AG10803 (cell line): ENCODE data around the gene PTRH2.

Experiments used
- DNase-seq: peaks from one replicate; pipeline ENCODE4 v3.0.0; 2010; ENCODE audit warnings: low read depth
- H3K4me3 ChIP-seq: 2 replicates; pipeline ENCODE4 v1.5.1; 2011; ENCODE audit warnings: mild to moderate bottlenecking, low read length, control low read depth
- TF ChIP-seq, protein P1 (sequence below): conservative IDR thresholded peaks from 2 replicates; pipeline ENCODE4 v1.5.1; 2011; ENCODE audit warnings: mild to moderate bottlenecking, low read length, control low read depth, inconsistent platforms

The PTRH2 gene

DNA sequence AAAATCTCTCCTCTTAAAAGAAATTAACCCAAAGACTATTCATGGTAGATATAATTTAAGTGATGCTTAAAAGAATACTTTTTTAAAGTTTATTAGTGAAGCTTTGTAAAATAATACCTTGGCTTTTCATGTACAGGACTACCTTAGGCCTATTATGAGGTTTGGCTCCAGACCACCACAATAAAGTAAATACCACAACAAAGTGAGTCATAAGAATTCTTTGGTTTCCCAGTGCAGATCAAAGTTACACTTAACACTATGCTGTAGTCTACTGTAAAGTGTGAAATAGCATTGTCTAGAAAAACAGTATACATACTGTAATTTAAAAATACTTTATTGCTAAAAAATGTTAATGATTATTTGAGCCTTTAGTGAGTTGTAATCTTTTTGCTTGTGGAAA, 55.9 kb downstream of the PTRH2 start:
- no peak for DNase-seq
- TF ChIP-seq, protein P1, sequence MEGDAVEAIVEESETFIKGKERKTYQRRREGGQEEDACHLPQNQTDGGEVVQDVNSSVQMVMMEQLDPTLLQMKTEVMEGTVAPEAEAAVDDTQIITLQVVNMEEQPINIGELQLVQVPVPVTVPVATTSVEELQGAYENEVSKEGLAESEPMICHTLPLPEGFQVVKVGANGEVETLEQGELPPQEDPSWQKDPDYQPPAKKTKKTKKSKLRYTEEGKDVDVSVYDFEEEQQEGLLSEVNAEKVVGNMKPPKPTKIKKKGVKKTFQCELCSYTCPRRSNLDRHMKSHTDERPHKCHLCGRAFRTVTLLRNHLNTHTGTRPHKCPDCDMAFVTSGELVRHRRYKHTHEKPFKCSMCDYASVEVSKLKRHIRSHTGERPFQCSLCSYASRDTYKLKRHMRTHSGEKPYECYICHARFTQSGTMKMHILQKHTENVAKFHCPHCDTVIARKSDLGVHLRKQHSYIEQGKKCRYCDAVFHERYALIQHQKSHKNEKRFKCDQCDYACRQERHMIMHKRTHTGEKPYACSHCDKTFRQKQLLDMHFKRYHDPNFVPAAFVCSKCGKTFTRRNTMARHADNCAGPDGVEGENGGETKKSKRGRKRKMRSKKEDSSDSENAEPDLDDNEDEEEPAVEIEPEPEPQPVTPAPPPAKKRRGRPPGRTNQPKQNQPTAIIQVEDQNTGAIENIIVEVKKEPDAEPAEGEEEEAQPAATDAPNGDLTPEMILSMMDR, result no peak
- H3K4me3 ChIP-seq, result no peak overlapping the region

DNA sequence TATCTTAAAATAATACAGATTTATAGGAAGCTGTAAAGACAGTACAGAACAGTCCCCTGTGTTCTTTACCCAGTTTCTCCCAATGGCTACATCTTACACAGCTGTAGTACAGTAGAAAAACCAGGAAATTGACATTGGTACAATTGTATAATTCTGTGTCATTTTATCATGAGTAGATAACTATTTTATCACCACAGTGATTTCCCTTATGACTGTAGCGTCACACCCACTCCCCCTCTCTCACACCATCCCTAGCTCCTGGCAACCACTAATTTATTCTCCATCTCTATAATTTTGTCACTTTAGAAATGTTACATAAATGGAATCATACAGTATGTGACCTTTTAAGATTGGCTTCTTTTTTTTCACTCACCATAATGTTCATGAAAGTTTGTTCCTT, 56.6 kb downstream of the PTRH2 start:
- no peak overlapping the region for H3K4me3 ChIP-seq
- DNase-seq, result no peak
- TF ChIP-seq, protein P1, result no peak

DNA sequence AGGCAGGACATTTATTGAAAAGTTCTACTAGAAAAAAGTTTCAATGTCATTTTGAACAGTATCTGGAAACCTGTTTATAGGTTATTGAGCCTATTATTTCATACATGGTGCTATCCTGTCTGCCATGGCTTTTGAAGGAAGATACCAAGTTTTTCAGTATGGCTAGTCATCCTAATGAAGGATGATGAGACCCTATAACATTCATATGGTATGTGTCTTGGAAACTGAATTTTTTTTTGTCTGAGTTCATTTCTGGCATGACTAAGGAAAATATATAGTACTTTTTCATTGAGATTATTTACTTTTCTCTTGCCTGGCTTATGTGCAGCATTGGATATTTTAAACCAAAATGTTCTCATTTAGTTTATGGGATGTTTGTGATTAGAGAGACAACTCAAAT, 57.3 kb downstream of the PTRH2 start:
- no peak for DNase-seq
- TF ChIP-seq, protein P1, result no peak
- H3K4me3 ChIP-seq, result no peak overlapping the region
